GM23248 (cell line): ENCODE data around the gene TH. TPM values are rescaled to one million over a fixed set of nuclear protein-coding genes. Genes with fewer than 3 reads are reported as not detected.

Experiments
- DNase-seq: peaks from one replicate; pipeline ENCODE4 v3.0.0-alpha.2; 2015
- H2AFZ ChIP-seq: fragments of 200-600 bp; sonication (generic); 2 replicates; pipeline ENCODE4 v1.6.1; 2016; ENCODE audit warnings: antibody characterized with exemption
- H3F3A ChIP-seq: fragments of 200-600 bp; sonication (generic); 2 replicates; pipeline ENCODE4 v1.6.1; 2016; ENCODE audit warnings: mild to moderate bottlenecking, antibody characterized with exemption, mixed run types; ENCODE audit not compliant: insufficient read depth
- H3K27ac ChIP-seq: fragments of 200-600 bp; sonication (generic); 2 replicates; pipeline ENCODE4 v1.5.1; 2016; ENCODE audit warnings: mild to moderate bottlenecking
- H3K27me3 ChIP-seq: fragments of 200-600 bp; sonication (generic); replicated peaks from 2 replicates; pipeline ENCODE4 v1.6.1; 2016; ENCODE audit warnings: mild to moderate bottlenecking; ENCODE audit not compliant: insufficient read depth
- H3K36me3 ChIP-seq: fragments of 200-600 bp; sonication (generic); 2 replicates; pipeline ENCODE4 v1.6.1; 2016; ENCODE audit warnings: low read depth, mild to moderate bottlenecking
- H3K4me1 ChIP-seq: fragments of 200-600 bp; sonication (generic); 2 replicates; pipeline ENCODE4 v1.6.1; 2016; ENCODE audit warnings: mild to moderate bottlenecking; ENCODE audit not compliant: insufficient read depth
- H3K4me2 ChIP-seq: fragments of 200-600 bp; sonication (generic); one replicate; pipeline ENCODE4 v1.6.1; 2016; ENCODE audit warnings: mild to moderate bottlenecking; ENCODE audit not compliant: unreplicated experiment
- H3K4me3 ChIP-seq: fragments of 200-600 bp; sonication (generic); 2 replicates; pipeline ENCODE4 v1.5.1; 2016; ENCODE audit warnings: mild to moderate bottlenecking
- H3K79me2 ChIP-seq: fragments of 200-600 bp; sonication (generic); 2 replicates; pipeline ENCODE4 v1.6.1; 2016; ENCODE audit warnings: mild to moderate bottlenecking; ENCODE audit not compliant: insufficient read depth
- H3K9ac ChIP-seq: fragments of 200-600 bp; sonication (generic); 2 replicates; pipeline ENCODE4 v1.6.1; 2016; ENCODE audit warnings: mild to moderate bottlenecking
- H3K9me2 ChIP-seq: fragments of 200-600 bp; sonication (generic); 2 replicates; pipeline ENCODE4 v1.6.1; 2016; ENCODE audit warnings: mixed run types, mild to moderate bottlenecking, moderate library complexity; ENCODE audit not compliant: insufficient read depth
- H3K9me3 ChIP-seq: fragments of 200-600 bp; sonication (generic); one replicate; pipeline ENCODE4 v1.6.1; 2017; ENCODE audit warnings: low read depth
- H4K20me1 ChIP-seq: fragments of 200-600 bp; sonication (generic); 2 replicates; pipeline ENCODE4 v1.6.0; 2016; ENCODE audit not compliant: insufficient read depth
- EZH2 ChIP-seq: fragments of 200-600 bp; sonication (generic); IDR thresholded peaks from 2 replicates; pipeline ENCODE4 v1.6.1; 2018; ENCODE audit warnings: antibody characterized with exemption, mild to moderate bottlenecking; ENCODE audit not compliant: insufficient read depth, poor library complexity, severe bottlenecking
- EZH2phosphoT487 ChIP-seq: fragments of 200-600 bp; sonication (generic); IDR thresholded peaks from 2 replicates; pipeline ENCODE4 v1.6.1; 2018; ENCODE audit warnings: antibody characterized with exemption, moderate library complexity, mild to moderate bottlenecking, low read depth; ENCODE audit not compliant: insufficient read depth
- WGBS, 2 experiments: methylation state at CpG; one replicate each; pipeline ENCODE4 v1.1.6; 2015 to 2017; ENCODE audit warnings: low lambda C conversion rate in 2 of 2, low coverage in 1 of 2; ENCODE audit errors: missing lambda C conversion rate in 2 of 2; 5-methylcytosine and 5-hydroxymethylcytosine counted together
- in situ Hi-C: fragments of 300-500 bp; cut with MboI; formaldehyde crosslinking; loops from 2 replicates; pipeline ENCODE4 v1.15.0; 2020
- polyA plus RNA-seq: library from polyadenylated mRNA; unstranded; fragments of >200 nt; fragmentation: Nextera tagmentation; extraction: Ambion mirVana; gene quantifications from 2 replicates; pipeline ENCODE4 v1.2.1, GENCODE V29; 2016
- total RNA-seq: library from RNA; depleted of rRNA; stranded (reverse); fragments of >200 nt; shearing (Covaris generic); gene quantifications from 2 replicates; pipeline ENCODE4 v1.2.3, GENCODE V29; 2014

TH gene
- total and polyA plus RNA-seq, 2 experiments from 2014 or later = not detected

DNA sequence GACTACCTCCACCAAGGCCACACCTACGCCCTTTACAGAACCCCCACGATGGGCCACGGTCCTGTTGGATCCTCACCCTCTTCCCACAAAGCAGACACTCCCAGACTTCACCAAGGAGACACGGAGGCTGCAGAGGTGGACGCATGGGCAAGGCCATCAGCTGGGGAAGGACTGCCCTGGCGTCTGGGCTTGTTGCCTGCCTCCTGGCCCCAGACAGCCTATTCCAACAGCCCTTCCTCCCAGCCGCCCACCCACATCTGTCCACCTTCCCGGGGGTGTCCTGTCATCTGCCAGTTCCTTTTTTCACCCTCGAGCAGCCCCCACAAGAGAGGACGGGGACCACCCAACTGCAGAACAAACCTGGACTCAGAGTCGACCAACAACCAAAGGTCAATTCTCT, 28.9 kb upstream of the TH start:
- no peak for DNase-seq
- Histone ChIP-seq H3K36me3 (no peaks in the 10 kb centered on the region), H3K4me2 (no peak overlapping the region), H3K9me2 (no peaks in the 10 kb centered on the region), H3K9me3 (no peaks in the 10 kb centered on the region), H3K27ac (no peak overlapping the region), H3K4me3 (no peak overlapping the region), H3K4me1 (no peaks in the 10 kb centered on the region), H3K27me3 (0 out of 2 replicates have a peak, but pooled peaks cover 9% of the 10 kb centered on the region), H3K79me2 (no peaks in the 10 kb centered on the region), H2AFZ (no peak overlapping the region), H3K9ac (no peak overlapping the region), H3F3A (no peaks in the 10 kb centered on the region), H4K20me1 (no peaks in the 10 kb centered on the region)
- in situ Hi-C loops = loop anchor here (5.0 kb wide), 1 partner anchor 222 kb away; no protein-coding TSS in a partner anchor
- TF ChIP-seq EZH2 (no peak), EZH2phosphoT487 (no peak)
- 33 to 40% methylated on average over 11 of the region's 11 CpGs for WGBS, 2 experiments

DNA sequence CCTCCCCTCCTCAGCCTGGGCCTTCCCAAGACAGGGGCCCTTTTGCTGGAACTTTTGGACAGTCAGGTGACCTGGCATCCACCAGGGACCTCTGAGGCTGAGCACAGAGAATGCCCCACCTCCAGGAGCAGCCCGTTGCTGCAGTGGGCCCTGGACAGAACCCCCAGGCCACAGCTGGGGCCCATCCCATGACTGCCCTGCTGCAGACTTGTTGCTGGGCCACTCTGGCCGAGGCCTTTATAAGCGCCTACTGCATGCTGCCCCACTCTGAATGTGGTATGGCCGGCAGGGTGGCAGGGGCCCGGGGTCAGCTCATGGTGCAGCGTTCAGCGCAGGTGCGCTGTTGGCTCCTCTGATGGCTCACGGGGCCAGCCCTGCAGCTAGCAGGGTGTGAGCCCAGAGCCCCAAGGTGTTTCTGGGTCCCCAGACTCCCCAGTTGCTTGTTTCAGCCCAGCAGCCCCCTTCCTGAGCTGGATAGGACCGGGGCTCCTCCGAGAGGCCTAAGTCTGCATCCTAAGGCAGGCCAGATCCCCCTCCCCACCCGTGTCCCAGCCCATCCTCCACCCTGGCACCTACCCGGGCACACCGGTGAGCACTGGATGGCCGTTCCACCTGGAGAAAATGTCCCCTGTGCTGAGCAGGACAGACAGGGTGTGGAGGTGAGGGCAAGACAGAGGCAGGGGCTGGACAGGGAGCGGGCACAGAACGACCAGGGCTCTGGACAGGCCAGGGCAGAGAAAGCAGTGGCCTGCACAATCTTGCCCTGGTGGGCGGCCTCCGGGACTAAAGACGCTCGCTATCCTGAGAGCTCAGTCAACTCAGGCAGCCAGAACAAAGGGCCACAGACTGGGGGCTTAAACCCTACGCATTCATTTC, 28.1 kb upstream of the TH start:
- no peaks in the 10 kb centered on the region for H3F3A ChIP-seq
- H4K20me1 ChIP-seq = no peaks in the 10 kb centered on the region
- no peak overlapping the region for H3K27ac ChIP-seq
- H2AFZ ChIP-seq = no peak overlapping the region
- no peaks in the 10 kb centered on the region for H3K4me1 ChIP-seq
- no peak overlapping the region for H3K9ac ChIP-seq
- TF ChIP-seq EZH2phosphoT487 = no peak
- no peak for TF ChIP-seq EZH2
- H3K4me2 ChIP-seq = no peak overlapping the region
- in situ Hi-C loops = loop anchor here (5.0 to 25.0 kb wide), 3 partner anchors 88 to 688 kb away; partner anchors contain the start of gene CDKN1C
- no peaks in the 10 kb centered on the region for H3K79me2 ChIP-seq
- H3K9me2 ChIP-seq = no peaks in the 10 kb centered on the region
- H3K27me3 ChIP-seq = 0 out of 2 replicates have a peak, but pooled peaks cover 9% of the 10 kb centered on the region
- H3K4me3 ChIP-seq = no peak overlapping the region
- H3K9me3 ChIP-seq = no peaks in the 10 kb centered on the region
- no peaks in the 10 kb centered on the region for H3K36me3 ChIP-seq
- no peak for DNase-seq
- WGBS, 2 experiments = 69 to 70% methylated on average over 17 to 22 of the region's 22 CpGs

DNA sequence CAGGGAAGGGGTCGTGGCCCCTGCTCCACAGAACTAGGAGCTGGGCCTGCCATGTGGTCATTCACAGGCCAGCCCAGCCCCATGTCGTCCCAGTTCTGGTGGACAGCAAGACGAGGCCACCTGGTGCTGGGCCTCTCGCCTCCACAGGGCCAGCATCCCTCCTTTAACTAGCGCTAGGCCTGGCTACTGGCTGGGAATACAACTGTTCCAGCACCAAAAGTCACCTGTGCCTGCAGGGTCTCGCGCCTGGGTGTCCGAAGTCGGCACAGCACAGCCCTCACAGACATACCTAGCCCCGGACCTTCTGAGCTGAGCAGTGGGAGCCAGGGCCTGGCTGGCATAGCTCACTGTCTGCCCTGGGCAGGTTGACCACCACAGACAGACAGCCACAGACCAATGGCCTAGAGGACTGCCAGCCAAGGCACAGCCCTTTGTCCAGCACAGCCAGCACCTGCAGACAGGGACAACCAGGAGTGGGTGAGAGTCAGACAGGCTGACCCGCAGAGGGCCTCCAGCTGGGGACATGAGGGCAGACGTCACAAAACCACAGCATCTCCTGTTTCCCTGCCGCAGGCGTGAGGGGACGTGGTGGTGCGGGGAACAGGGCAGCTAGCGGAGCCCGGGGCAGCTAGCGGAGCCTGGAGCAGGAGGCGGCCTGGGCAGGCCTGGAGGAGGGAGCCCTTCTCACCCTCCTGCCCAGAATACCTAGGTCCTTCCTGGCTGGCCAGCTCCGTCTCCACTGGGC, 27.2 kb upstream of the TH start:
- Histone ChIP-seq H2AFZ (no peak overlapping the region), H3K9ac (no peak overlapping the region), H3K9me3 (no peaks in the 10 kb centered on the region), H3K4me3 (no peak overlapping the region), H4K20me1 (no peaks in the 10 kb centered on the region), H3K36me3 (no peaks in the 10 kb centered on the region), H3K27ac (no peak overlapping the region), H3K4me1 (no peaks in the 10 kb centered on the region), H3K27me3 (0 out of 2 replicates have a peak, but pooled peaks cover 9% of the 10 kb centered on the region), H3F3A (no peaks in the 10 kb centered on the region), H3K9me2 (no peaks in the 10 kb centered on the region), H3K79me2 (no peaks in the 10 kb centered on the region), H3K4me2 (no peak overlapping the region)
- no peak for DNase-seq
- TF ChIP-seq EZH2 (no peak), EZH2phosphoT487 (no peak)
- in situ Hi-C loops = loop anchor here (25.0 kb wide), 2 partner anchors 89 to 689 kb away; partner anchors contain the start of gene CDKN1C
- WGBS, 2 experiments = 67 to 70% methylated on average over 21 of the region's 21 CpGs

- no peaks in the 10 kb centered on the region for H3F3A ChIP-seq
- no peak overlapping the region for H3K9ac ChIP-seq
- H3K79me2 ChIP-seq = no peaks in the 10 kb centered on the region
- no peaks in the 10 kb centered on the region for H3K9me3 ChIP-seq
- H2AFZ ChIP-seq = no peak overlapping the region
- no peaks in the 10 kb centered on the region for H3K4me1 ChIP-seq
- no peak overlapping the region for H3K27ac ChIP-seq
- no peak for TF ChIP-seq EZH2phosphoT487
- no peak for TF ChIP-seq EZH2
- no peak overlapping the region for H3K4me3 ChIP-seq
- no peaks in the 10 kb centered on the region for H3K36me3 ChIP-seq
- DNase-seq = no peak
- no peak overlapping the region for H3K4me2 ChIP-seq
- H3K9me2 ChIP-seq = no peaks in the 10 kb centered on the region
- in situ Hi-C loops = loop anchor here (25.0 kb wide), 2 partner anchors 89 to 689 kb away; partner anchors contain the start of gene CDKN1C
- 64 to 66% methylated on average over 24 to 27 of the region's 28 CpGs for WGBS, 2 experiments
- H3K27me3 ChIP-seq = 0 out of 2 replicates have a peak, but pooled peaks cover 9% of the 10 kb centered on the region
- no peaks in the 10 kb centered on the region for H4K20me1 ChIP-seq
Measured at GRCh38 chr11:2197771-2198520, 26.3 kb upstream of the TH start.
